GM12801 (cell line): ENCODE data around the gene POU6F1.

Experiments
- TF ChIP-seq, protein P1 (sequence below): IDR thresholded peaks from one replicate; pipeline ENCODE4 v1.5.1; 2011; ENCODE audit warnings: control low read depth; ENCODE audit not compliant: insufficient read length; ENCODE audit errors: extremely low read depth

Gene POU6F1

DNA sequence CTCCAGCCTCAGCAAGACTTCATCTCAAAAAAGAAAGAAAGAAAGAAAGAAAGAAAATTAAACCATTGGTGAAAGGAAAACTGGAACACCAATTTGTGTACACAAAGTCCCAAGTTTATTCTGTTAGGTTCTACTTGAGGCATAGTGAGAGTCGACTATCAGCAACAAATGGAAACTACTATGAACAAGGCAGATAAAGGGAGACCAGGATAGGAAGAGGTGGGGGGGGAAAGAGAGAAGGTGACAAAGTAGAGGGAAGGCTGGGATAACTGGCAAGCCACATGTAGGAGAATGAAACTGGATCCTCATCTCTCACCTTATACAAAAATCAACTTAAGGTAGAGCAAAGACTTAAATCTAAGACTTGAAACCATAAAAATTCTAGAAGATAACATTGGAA, 70.6 kb downstream of the POU6F1 start:
- TF ChIP-seq, protein P1, sequence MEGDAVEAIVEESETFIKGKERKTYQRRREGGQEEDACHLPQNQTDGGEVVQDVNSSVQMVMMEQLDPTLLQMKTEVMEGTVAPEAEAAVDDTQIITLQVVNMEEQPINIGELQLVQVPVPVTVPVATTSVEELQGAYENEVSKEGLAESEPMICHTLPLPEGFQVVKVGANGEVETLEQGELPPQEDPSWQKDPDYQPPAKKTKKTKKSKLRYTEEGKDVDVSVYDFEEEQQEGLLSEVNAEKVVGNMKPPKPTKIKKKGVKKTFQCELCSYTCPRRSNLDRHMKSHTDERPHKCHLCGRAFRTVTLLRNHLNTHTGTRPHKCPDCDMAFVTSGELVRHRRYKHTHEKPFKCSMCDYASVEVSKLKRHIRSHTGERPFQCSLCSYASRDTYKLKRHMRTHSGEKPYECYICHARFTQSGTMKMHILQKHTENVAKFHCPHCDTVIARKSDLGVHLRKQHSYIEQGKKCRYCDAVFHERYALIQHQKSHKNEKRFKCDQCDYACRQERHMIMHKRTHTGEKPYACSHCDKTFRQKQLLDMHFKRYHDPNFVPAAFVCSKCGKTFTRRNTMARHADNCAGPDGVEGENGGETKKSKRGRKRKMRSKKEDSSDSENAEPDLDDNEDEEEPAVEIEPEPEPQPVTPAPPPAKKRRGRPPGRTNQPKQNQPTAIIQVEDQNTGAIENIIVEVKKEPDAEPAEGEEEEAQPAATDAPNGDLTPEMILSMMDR = no peak

DNA sequence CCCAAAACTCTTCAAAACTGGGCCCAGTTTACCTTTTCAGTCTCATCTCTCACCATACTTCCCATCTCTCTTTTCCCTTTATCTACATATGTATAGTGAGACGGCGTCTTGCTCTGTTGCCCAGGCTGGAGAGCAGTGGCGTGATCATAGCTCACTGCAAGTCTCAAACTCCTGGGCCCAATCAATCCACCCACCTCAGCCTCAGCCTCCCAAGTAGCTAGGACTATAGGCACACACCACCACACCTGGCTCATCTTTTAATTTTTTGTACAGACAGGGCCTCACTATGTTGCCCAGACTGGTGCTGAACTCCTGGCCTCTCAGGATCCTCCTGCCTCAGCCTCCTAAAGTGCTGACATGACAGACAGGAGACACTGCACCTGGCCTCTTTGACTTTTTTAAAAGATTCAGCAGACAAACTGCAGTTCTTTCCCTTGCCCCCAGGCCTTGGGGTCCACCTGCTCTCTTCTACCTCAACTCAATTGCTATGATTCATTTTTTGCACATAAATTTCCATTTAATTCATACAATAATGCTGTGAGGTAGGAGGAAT, 78.5 kb downstream of the POU6F1 start:
- TF ChIP-seq, protein P1 = no peak
